Stimulated activated CD4-positive, alpha-beta T cell treated with anti-CD3 and anti-CD28 coated beads, TNF-alpha, amount 100 ng/mL, for 48 hours (primary cell): ENCODE data around the gene HSPA1B.
"Not testable (repeated sequence)": the region's sequence is repeated elsewhere in the genome, so short reads cannot be mapped to it uniquely, and the experiment has no call there.

Experiments used
- DNase-seq, 3 donors: peaks; one replicate each; pipeline ENCODE4 v3.0.0-alpha.2; 2020; ENCODE audit warnings: low read depth in 3 of 3

Gene HSPA1B

DNA sequence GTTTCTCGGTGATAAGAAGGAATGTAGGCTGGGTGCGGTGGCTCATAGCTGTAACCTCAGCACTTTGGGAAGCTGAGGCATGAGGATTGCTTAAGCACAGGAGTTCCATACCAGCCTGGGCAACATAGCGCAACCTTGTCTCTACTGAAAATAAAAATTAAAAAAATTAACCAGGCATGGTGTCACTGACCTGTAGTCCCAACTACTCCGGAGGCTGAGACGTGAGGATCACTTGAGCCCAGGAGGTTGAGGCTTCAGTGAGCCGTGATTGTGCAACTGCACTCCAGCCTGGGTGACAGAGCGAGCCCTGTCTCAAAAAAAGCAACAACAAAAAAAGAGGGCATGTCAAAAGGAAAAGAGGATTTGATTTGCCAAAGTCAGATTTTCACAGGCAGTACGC, 31.2 kb downstream of the HSPA1B start:
- no peak for DNase-seq

DNA sequence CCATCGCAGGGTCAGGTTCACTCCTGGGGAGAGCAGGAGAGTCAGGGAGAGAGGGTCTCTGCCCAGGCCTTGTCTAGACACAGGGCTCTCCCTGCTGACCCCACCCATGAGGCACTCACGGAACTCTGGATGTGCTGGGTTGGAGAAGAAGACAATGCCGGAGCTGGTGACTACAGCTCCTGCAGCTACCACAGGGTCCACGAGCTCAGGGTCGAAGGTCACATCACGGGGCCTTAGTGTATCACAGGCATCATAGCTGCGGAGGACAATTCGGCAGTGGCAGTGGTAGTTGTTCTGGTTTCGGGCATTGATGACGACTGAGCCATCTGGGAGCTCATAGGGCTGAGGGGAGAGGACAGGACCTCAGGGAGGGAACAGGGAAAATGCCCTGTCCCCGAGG, 32.4 kb downstream of the HSPA1B start:
- DNase-seq, result no peak

DNA sequence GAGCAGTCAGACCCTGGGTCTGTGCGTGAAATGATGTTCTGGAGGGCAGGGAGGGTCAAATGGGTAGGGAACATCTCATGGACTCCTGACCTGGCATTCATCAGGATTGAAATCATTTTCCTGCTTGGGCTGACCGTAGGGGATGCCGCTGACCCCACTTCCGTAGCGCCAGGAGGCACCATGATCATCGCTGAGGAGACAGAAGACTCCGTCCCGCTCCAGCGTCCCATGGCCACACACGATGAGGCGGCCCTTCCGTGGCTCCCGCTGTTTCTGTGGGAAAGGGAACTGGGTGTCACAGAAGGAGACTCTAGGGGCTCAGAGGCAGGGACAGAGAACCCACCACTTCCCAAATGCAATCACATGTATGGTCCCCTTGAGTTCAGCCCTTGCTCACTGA, 32.8 kb downstream of the HSPA1B start:
- no peak for DNase-seq

DNA sequence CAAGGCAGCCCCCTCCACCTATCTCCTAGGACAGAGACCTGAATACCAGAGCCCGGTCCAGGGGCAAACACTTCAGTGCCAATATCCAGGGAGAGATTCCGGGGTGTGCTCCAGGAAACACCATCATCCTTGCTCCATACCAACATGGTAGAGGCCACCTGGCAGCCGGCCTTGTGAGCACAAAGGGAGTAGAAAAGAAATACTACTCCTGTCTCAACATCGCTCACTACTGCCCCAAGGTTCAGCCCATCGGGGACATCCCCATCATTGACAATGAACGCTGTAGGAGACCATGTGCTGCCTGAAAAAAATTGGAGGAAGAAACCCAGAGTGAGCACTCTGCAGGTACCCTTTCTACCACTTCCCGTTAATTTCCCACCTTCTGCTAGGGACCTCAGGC, 33.6 kb downstream of the HSPA1B start:
- DNase-seq, result no peak

DNA sequence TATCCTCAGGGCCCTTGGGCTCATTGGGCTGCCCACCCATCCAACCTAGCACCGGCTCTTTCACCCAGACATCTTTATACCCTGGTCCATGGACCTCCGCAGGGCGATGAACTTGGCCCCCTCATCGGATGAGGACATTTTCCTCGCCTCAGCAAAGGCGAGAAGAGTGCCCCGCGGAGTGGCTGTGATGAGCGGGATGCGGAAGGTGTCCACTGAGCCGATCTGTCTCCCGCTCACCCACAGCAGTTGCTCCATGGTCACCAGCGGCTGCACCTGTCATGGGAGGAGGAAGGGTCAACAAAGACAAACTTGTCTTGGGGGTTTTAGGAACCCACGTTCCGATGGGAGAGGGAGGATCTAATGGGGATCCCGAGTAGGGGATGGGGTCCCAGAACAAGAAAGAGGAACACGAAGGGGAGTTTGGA, 34.4 kb downstream of the HSPA1B start:
- DNase-seq, result no peak

DNA sequence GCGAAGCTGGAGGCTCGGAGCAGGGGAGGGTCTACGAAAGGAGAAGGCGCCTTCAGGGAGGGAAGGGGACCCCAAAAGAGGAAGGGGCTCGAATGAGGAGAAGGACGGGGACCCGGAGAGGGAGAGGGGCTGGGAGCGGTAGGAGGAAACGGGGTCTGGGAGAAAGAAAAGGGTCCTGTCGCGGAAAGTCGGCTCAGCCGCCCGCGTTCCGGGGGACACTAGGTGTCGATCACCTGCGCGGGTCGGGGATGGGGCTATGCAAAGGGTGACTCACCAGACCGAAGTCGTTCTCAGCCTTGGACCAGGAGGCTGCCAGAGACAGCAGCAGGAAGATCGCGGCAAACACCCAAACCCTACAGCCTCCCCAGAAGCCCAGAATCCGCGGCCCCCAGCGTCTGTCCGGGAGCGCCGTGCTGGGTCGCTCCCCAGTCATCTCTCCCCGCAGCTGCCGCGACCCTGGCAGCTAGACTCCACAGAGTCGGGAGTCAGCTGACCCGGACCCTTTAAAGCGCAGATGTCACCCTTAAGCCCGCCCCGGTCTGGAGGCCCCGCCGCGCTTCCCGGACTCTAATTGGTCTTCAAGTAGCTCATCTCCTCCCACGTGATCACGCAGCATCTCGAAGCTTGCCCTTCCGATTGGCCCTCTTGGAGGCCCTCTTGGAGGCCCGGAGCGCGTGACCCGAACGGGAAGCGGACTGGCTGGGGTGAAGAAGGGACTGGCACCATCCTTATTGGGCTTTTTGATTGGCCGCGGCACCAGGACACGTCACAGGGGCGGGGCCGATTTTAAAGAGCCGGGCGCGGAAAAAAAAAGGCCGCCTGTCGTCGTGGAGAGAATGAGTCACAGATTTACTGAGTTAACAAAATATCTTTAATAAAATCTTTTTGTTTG, 35.1 kb downstream of the HSPA1B start, which contains the start of gene NEU1:
Gene NEU1 (minus strand): TSS at position 478 of the 892 bp plus-strand sequence. CDS start 45 bp downstream, at position 433.
- DNase-seq, result peak; percentile 97 to 100 (median 98)

DNA sequence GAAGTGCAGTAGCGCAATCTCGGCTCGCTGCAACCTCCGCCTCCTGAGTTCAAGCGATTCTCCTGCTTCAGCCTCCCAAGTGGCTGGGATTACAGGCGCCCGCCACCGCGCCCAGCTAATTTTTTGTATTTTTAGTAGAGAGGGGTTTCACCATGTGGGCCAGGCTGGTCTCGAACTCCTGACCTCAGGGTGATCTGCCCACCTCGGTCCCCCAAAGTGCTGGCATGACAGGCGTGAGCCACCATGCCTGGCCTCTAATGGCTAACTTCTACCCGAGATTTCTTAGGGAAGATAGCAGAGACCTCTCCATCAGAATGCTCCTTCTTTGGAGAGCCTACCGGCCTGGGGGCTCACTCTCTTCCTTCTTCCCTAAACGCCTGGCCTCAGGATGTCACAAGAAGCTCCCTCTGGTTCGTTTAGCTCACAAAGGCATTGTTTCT, 36.6 kb downstream of the HSPA1B start:
- DNase-seq, result not testable (repeated sequence)

DNA sequence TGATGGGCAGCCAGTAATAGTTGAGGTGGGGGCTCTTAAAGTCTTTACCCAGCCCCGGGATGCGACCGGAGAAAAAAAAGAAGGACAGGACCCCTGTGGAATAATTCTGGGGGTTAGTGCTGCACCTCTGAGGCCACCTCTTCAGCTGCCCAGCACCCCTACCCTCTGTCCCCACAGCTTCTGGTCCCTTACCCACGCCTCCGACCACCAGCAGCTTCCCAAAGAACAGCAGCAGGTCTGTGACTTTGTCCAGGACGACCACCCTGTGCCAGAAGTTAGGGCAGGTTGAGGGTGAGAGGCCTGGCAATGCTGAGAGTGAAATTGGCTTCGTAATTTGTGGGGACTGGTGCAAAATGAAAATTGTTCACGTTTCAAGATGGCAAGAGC, 37.3 kb downstream of the HSPA1B start:
- no peak for DNase-seq

DNA sequence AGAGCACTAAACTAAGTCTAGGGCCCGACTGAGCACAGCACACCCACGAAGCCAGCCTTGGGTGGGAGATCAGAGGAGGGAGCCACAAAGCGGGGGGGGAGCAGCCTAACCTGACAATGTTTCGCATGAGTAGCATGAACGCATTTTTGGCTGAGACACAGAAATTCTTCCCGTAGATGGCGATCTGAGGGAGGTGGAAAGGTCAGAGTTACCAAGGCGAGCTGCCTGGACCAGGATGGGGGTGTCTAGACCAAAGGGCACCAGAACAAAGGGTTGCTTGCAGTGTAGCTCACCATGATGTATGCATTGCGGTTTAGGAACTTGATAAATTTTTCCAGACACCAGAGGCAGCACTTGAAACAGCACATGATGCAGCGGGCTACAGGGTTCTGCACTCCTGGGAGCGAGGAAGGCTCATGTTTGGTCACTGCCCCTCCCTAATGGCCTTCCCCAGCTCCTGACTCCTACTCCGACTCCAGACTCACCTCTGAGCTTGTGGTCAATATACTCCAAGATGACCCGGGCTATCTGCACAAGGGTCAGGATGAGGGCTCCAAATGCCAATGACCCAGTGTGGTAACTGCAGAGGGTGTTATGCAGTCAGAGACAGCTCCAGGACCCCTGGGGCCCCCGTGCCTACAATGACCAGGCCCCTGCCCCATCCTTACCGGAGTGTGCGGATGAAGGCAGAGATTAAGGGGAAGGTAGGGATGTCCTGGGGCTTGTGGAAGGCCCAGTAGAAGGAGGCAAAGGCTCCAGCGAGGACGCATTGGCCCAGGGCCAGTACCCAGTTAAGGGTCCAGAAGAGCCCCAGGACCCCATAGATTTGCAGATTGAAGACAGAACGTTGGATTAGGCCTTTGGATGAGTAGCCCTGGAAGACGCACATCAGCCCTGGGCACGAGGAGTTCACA, 37.9 kb downstream of the HSPA1B start:
- no peak for DNase-seq

DNA sequence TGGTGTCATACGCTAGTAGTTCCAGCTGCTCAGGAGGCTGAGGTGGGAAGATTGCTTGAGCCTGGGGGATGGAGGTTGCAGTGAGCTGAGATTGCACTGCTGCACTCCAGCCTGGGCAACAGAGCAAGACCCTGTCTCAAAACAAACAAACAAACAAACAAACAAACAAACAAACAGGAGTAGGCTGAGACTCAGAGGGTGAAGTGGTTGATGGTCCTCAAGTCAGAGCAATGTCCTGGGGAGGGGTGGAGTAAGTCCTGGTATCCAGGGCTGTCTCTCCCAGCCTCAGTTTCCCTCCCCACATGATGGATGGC, 41.1 kb downstream of the HSPA1B start:
- not testable (repeated sequence) for DNase-seq

DNA sequence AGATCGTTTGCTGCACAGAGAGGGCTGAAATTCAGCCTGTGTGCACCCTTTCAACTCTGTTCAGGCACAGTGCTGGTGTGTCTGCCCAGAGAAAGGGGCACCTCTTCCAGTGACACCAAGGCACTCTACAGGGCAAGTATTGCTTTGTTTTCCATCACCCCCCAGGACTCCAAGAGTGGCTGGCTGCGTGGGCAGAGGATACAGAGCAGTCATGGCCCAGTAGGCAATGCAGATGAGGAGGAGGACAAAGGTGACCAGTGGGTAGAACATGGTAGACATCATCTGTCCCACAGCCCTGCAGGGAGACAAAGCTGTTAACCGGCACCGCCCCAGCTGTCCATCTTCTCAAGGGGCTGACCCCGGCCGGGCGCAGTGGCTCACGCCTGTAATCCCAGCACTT, 41.8 kb downstream of the HSPA1B start:
- DNase-seq, result no peak

DNA sequence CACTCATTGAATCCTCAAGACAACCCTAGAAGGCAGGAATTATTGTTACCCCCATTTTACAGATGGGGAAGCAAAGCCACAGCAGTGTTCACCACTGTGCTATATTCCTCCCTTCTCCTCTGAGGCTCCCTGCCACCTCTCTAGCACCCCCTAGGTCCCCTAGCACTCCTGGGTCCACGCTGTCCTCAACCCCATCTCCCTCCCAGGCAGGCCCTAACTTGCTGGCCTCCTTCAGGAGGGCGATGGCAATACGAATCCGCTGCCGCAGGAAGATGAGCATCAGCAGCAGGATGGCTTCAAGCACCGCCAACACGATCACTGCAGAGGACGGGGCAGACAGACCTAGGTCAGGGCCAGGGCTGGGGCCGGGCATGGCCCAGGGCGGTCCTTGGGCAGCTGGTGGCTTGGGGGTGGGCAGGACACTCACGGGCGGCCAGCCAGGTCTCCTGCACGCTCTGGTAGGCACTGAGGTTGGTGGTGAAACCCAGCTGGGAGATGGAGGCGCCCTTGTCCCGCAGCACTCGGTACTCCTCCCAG, 42.9 kb downstream of the HSPA1B start:
- no peak for DNase-seq

DNA sequence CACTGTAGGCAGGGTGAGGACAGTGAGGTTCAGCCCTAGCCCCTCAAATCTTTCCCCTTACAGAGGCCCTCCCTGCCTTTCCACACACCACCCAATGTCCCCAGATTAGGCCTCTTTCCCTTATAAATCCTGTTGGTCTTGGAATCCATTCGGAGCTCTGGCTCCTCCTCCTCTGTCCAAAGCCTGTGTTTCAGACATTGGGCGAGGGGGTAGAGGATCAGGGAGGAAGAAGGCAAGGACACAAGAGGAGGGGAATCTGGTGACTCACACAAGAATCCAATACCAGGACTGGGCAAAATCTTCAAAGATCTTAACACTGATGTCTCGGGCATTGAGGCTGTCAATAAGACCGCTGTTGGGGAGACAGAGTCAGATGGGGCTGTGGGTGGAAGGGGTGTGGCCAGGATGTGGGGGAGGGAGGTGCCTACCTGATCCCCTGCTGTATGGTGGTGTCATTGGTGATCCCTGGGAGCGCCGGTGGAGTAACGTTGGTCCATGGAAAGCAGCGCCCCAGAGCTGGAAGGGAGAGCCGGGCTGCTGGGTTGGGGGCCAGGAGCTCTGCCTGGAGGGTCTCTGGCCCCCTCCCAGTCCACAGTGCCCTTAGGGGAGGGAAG, 43.6 kb downstream of the HSPA1B start:
- DNase-seq, result no peak

DNA sequence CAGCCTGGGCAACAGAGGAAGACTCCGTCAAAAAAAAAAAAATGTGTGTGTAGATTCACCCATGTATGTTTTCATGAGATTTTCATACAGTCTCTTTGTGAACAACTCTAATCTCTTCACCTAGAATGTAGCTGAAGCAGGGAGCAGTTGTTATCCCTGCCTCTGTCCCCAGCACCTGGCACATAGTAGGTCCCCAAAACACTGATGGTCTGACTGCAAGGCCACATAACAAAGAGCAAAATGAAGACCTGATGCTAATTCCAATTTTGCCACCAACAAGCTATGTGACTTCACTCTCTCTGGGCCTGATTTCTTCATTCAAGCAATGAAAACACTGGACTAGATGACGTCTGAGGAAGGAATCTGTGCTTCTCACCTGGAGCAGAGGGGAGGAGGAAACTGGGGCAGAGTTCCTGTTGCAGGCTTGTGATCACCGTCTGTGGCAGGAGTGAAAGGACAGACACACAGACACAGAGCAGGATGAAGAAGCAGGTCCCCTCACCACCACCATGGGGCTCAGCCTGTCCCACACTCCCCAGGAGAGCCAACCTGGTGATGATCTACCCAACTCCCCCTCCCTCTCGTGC, 46.6 kb downstream of the HSPA1B start:
- DNase-seq, result no peak

DNA sequence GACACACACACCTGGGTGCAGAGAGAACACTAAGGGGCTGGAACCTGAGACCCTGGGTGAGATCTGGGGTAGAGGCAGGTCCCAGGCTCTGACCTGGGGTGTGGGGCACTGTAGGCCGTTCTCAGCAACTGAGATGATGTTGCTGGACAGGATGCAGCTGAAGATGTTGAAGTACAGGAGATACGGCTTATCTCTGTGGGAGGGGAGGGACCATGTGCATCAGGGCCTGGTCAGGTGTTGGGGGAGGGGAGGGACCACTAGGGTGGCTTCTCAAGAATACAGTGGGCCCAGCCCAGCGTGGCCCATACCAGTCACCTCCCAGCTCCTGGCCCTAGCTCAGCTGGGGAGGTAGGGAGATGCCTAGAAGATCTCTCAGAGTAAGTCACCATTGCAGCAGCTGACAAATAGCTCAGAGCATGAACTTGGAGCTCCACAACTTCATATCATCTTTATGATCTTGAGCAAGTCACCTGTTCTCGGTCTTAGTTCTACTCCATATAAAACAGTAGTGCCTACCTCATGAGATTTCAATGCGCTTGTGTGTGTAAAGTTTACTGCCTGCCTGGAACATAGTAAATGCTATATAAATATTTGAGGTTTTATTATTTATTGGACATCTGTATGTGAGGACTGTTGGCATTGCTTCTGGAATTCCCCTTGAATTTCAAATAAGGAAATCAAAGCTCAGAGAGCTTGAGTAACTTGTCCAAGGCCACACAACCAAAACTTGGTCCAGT, 47.5 kb downstream of the HSPA1B start:
- DNase-seq, result no peak

DNA sequence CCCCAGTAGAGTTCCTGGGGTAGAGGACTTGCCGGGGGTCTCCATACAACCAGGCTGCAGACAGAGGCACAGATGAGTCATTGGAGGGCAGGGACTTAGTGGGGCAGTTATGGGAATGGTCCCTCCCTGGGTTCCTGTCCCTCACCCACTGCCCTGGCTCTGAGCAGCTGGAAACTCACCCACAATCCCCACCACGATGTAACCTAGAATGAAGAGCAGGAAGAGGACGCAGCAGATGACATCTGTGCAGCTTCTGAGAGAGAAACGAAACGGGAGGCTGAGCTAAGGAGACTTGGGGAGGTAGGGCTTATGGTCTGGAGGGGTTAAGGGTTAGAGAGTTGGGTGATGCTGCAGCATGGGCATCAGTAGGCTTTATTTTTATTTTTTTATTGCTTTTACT, 48.3 kb downstream of the HSPA1B start:
- DNase-seq, result no peak

DNA sequence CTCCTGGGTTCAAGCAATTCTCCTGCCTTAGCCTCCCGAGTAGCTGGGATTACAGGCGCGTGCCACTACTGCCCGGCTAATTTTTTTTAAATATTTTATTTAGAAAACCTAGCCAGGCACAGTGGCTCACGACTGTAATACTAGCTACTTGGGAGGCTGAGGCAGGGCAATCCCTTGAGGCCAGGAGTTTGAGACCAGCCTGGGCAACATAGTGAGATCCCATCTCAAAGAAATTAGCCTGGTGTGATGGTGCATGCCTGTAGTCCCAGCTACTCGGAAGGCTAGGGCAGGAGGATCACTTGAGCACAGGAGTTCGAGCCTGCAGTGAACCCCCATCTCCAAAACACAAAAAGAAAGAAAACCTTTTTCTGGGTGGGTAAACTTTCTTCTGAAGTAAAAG, 48.8 kb downstream of the HSPA1B start:
- DNase-seq, result no peak

DNA sequence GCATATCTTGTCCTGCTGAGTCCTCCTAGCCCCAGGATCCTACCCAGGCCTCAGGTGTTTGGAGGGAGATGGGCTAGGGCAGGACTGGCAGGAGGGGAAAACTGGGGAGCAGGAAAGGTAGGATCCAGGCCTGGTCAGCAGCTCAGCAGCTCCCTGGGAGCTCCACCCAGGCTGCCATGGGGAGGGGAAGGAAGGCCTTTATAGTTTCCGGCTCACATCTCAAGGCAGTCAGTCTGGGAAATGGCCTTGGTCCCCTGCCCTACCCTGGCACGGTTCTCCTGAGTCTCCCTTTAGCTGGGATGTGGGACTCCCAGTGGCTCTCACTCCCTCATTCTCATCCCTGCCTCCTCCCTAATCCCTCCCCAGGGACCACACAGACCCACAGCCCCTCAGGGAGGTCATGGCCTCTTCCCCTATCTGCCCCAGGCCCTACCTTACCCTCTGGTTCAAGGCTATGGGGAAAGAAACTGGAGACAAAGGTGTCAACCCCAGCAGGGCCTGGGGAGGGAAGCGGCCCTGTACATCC, 49.6 kb downstream of the HSPA1B start:
- no peak for DNase-seq

DNA sequence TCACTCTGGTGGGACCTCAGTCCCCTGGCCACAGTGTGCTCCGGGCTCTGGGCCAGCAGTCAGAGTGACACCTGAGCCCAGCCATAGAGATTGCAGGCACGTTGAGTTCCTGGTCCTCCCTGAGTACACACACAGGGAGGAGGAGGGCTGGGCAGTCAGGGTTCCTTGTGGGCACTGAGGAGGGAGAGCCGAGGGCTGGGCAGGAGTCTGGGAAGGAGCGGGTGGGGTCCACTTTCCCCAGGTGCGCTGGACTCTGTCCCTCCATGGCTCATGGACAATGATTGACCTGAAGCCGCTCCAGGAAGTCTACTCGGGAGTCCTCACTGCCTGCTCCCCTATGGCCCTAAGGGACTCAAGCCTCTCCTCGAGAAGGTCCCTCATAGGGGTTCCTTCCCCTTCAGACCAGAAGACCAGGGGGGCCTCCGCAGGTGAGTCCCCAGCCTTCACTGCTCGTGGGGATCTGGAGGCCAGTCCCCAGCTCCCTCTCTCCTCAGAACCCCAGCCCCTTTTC, 50.2 kb downstream of the HSPA1B start:
- DNase-seq, result no peak

DNA sequence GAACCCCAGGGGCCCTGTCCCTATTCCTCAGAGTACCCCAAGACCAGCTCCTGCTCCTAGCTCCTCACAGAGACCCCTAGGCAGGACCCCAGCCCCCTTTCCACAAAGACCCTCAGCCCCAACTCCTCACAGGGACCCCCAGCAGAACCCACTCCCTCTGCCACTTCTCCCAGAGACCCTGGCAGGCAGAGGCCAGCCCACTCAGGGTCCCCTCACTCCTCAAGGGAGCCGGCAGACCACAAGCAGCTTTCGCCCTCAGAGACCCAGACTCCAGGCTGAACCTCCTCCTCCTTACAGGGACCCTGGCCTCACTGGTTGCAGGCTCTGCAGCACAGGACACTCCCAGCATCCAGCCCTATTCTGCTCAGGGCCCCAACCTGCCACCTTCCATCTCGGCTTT, 50.7 kb downstream of the HSPA1B start:
- no peak for DNase-seq
